ENCODE results near the gene HGFAC. TPM values are rescaled to one million over a fixed set of nuclear protein-coding genes. Genes with fewer than 3 reads are reported as not detected.

Gene HGFAC
- total and polyA plus RNA-seq, 2 of the 13 experiments (the other 11 are each of a cell fraction or from before 2014, with no cell fraction given): 8.5 to 63.6 TPM

DNA sequence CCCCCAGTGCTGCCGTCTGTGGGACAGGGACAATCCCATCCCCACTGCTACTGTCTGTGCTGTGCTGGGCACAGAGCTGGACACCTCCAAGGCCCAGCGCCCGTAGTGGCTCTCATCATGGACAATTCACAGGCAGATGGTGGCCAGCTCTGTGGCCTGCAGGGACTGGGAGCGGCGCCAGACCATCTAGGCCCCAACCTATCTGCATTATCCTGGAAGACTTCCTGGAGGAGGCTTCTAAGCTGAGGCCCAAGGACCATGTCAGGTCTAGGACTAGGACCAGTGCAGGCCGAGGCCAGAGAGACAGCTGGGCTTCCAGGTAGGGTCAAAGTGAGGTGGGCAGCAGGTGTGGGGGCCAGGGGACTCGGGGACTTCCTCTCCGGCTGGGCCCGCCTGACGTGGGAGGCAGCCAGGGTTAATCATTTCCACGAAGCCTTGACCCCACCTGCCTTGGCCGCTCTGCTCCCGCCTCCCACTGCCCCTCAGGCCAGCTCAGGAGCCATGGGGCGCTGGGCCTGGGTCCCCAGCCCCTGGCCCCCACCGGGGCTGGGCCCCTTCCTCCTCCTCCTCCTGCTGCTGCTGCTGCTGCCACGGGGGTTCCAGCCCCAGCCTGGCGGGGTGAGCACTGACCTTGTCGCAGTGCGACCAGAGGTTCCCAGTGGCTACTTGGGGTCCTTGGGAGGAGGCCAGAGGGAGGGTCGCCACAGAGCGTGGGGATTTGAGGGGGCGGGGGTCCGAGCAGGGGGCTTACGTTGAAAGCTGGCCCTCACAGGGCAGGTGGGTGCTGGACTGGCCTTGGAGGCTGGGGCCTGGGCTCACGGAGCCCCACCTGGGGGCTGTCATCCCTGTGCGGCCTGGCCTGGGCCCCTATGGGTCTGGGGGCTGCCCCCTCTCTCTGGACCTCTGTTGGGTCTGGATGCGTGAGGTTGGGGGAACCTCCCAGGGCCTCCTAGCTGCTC, at the start of gene HGFAC (continued):
- TF ChIP-seq, protein P1, sequence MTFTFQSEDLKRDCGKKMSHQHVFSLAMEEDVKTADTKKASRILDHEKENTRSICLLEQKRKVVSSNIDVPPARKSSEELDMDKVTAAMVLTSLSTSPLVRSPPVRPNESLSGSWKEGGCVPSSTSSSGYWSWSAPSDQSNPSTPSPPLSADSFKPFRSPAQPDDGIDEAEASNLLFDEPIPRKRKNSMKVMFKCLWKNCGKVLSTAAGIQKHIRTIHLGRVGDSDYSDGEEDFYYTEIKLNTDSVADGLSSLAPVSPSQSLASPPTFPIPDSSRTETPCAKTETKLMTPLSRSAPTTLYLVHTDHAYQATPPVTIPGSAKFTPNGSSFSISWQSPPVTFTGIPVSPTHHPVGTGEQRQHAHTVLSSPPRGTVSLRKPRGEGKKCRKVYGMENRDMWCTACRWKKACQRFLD (CRISPR knock-in tag; IDR thresholded peaks at IDR 0.05; ENCODE audit: borderline replicate concordance): 0 out of 2 replicates have a peak, but pooled peaks have one; percentile 42
- TF ChIP-seq DPF2 (CRISPR knock-in tag; IDR thresholded peaks at IDR 0.05; ENCODE audit: borderline replicate concordance, low read depth) (peak; percentile 64), ZNF605 (CRISPR knock-in tag; IDR thresholded peaks at IDR 0.05) (no peak; the same call in 1 of the 2 replicates), XRCC5 (optimal IDR thresholded peaks at IDR 0.05; ENCODE audit: low read length) (no peak), REL (CRISPR knock-in tag; conservative IDR thresholded peaks at IDR 0.05) (no peak), ZNF570 (CRISPR knock-in tag; IDR thresholded peaks at IDR 0.05; ENCODE audit: borderline replicate concordance) (no peak), KLF12 (CRISPR knock-in tag; IDR thresholded peaks at IDR 0.05; ENCODE audit: borderline replicate concordance) (0 out of 2 replicates have a peak, but pooled peaks have one; percentile 41), ZNF563 (CRISPR knock-in tag; IDR thresholded peaks at IDR 0.05) (0 out of 2 replicates have a peak, but pooled peaks have one; percentile 31), ZNF180 (CRISPR knock-in tag; IDR thresholded peaks at IDR 0.05; ENCODE audit: borderline replicate concordance, low read depth) (no peak), TBX3 (IDR thresholded peaks at IDR 0.05; ENCODE audit: borderline replicate concordance) (no peak), PTBP1 (IDR thresholded peaks at IDR 0.05; ENCODE audit: low read depth, low read length, poor library complexity, severe bottlenecking) (no peak), BHLHE40 (IDR thresholded peaks at IDR 0.05; ENCODE audit: low read length) (no peak), HMGA1 (CRISPR knock-in tag; conservative IDR thresholded peaks at IDR 0.05) (no peak), FOXO1 (CRISPR knock-in tag; IDR thresholded peaks at IDR 0.05) (peak; percentile 24; the same call in 1 of the 2 replicates)
- TF ChIP-seq, protein P2, sequence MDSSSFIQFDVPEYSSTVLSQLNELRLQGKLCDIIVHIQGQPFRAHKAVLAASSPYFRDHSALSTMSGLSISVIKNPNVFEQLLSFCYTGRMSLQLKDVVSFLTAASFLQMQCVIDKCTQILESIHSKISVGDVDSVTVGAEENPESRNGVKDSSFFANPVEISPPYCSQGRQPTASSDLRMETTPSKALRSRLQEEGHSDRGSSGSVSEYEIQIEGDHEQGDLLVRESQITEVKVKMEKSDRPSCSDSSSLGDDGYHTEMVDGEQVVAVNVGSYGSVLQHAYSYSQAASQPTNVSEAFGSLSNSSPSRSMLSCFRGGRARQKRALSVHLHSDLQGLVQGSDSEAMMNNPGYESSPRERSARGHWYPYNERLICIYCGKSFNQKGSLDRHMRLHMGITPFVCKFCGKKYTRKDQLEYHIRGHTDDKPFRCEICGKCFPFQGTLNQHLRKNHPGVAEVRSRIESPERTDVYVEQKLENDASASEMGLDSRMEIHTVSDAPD (CRISPR knock-in tag; IDR thresholded peaks at IDR 0.05): no peak
- TF ChIP-seq, protein P3, sequence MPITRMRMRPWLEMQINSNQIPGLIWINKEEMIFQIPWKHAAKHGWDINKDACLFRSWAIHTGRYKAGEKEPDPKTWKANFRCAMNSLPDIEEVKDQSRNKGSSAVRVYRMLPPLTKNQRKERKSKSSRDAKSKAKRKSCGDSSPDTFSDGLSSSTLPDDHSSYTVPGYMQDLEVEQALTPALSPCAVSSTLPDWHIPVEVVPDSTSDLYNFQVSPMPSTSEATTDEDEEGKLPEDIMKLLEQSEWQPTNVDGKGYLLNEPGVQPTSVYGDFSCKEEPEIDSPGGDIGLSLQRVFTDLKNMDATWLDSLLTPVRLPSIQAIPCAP (CRISPR knock-in tag; IDR thresholded peaks at IDR 0.05; ENCODE audit: low read depth): 0 out of 2 replicates have a peak, but pooled peaks have one; percentile 70
- TF ChIP-seq, protein P4, sequence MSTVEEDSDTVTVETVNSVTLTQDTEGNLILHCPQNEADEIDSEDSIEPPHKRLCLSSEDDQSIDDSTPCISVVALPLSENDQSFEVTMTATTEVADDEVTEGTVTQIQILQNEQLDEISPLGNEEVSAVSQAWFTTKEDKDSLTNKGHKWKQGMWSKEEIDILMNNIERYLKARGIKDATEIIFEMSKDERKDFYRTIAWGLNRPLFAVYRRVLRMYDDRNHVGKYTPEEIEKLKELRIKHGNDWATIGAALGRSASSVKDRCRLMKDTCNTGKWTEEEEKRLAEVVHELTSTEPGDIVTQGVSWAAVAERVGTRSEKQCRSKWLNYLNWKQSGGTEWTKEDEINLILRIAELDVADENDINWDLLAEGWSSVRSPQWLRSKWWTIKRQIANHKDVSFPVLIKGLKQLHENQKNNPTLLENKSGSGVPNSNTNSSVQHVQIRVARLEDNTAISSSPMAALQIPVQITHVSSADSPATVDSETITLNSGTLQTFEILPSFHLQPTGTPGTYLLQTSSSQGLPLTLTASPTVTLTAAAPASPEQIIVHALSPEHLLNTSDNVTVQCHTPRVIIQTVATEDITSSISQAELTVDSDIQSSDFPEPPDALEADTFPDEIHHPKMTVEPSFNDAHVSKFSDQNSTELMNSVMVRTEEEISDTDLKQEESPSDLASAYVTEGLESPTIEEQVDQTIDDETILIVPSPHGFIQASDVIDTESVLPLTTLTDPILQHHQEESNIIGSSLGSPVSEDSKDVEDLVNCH (CRISPR knock-in tag; IDR thresholded peaks at IDR 0.05): no peak
- TF ChIP-seq, protein P5, sequence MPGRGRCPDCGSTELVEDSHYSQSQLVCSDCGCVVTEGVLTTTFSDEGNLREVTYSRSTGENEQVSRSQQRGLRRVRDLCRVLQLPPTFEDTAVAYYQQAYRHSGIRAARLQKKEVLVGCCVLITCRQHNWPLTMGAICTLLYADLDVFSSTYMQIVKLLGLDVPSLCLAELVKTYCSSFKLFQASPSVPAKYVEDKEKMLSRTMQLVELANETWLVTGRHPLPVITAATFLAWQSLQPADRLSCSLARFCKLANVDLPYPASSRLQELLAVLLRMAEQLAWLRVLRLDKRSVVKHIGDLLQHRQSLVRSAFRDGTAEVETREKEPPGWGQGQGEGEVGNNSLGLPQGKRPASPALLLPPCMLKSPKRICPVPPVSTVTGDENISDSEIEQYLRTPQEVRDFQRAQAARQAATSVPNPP (CRISPR knock-in tag; IDR thresholded peaks at IDR 0.05): peak; percentile 46; the same call in 1 of the 2 replicates

All from HepG2 (cell line).